GM19099 (cell line): ENCODE results near the gene NRG4.

Experiments
- POLR2A ChIP-seq: IDR thresholded peaks from 3 replicates; pipeline ENCODE4 v1.6.1; 2011; ENCODE audit warnings: low read depth; ENCODE audit not compliant: insufficient read length; ENCODE audit errors: extremely low read depth

The NRG4 gene, protein sequence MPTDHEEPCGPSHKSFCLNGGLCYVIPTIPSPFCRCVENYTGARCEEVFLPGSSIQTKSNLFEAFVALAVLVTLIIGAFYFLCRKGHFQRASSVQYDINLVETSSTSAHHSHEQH

GRCh38 chr15:76011627-76012551, at the start of gene NRG4:
NRG4 (minus strand) TSS chr15:76012424; CDS start chr15:76011230, 1,194 bp downstream.
- no peak for TF ChIP-seq POLR2A

DNA sequence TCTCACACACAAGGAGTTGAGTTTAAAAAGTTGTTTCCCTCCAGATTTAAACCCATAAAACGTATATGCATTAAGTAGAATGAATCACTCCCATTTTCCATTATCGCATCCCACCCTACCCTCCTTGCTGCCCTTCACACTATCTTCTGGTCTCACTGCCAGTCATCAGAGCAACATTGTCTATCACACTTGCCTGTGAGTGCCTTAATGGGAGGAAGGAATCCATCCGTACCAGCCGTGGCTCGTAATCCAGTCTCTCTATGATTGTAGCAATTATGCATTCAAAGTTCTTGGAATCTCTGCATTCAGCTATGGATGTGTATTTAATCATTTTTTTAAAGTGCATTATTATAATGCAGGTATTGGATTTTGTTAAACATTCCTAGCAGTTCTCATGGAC, 49.5 kb upstream of the NRG4 start:
- TF ChIP-seq POLR2A, result no peak

GRCh38 chr15:76060118-76060989, 48.1 kb upstream of the NRG4 start:
- TF ChIP-seq POLR2A, result no peak

DNA sequence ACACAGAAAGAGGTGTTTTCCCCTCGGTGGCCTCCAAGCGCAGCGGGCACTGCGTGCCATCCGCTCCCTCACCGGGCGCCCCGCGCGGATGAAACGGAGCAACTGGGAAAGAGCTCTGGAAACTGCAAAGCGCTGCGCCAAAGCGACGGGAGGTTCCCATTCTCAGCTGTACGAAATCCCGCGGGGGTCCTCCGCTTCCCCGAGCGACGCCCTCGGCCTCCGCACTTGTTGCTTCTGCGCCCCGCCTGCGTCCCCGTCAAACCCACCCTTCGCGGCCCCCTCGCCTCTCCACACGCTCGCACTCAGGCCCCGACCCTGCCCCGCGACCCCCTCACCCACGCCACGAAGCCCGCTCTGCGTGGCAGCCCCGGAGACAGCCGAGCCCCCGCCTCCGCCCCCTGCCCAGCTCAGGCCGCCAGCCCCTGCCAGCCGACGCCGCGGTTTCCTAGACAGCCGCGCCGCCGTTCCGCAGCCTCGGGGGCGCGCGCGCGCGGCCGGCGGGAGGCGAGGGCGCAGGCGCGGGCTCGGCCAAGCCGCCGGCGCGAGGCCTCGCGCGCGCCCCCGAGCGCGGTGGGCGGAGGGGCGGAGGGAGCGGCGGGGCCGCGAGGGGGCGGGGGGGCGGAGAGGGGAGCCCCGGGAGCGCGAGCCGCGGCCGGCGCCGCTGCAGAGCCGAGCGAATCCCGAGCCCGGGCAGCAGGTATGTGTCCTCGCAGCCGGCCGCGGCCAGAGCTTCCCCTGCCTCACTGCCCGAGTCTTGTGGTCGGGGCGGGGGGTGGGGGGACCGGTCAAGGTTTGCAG, 47.3 kb upstream of the NRG4 start, which contains the start of gene TMEM266:
TSS of gene TMEM266 (plus strand) at position 666 of the 798 bp plus-strand sequence. CDS start 74,279 bp downstream, outside the sequence.
- no peak for TF ChIP-seq POLR2A

DNA sequence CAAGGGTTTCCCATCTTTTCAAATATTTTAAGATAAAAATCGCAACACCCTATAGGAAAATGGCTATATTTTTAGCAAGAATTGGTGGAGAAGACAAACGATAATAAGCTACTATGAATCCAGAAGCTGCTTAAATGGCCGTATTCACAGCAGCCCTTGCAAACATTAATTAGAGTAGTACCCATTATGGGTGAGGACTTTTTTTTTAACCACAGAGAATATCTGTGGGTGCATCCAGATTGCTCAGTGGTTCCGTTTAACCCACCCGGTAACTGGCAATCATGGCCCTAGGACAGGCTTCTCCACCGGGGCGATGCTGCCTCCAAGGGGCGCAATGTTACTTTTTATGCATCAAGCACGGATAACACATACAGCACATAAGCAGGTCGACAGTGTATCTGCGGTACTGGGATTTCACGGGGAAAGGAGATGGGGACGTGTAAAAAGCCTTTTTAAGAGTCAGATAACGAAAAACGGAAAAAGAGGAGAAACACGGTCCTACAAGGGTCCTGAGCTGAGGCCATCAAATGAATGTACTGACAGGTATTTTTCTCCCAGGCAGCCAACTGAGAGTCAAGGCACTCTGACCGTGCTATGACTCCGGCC, 46.6 kb upstream of the NRG4 start:
- no peak for TF ChIP-seq POLR2A

GRCh38 chr15:76057332-76058000, 45.2 kb upstream of the NRG4 start:
- TF ChIP-seq POLR2A, result no peak

DNA sequence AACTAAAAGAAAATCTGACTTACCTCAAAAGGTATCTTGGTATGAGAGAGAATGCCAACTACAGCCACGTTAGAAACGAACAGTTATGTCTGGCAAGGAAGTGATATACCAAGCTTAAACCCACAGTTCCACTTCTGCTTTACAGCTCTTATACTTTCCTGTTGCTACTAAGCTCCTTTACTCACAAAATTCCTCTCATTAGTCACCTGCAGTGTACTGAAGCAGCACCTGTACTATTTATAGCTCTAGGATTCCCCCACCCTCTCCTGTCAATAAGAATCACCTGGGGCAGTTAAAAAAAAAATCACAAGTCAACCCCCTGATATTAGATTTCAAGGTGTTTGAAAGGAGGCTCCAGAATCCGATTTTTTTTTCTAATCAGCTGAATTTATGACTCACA, 44.7 kb upstream of the NRG4 start:
- no peak for TF ChIP-seq POLR2A

GRCh38 chr15:76038512-76038911, 26.3 kb upstream of the NRG4 start:
- no peak for TF ChIP-seq POLR2A

DNA sequence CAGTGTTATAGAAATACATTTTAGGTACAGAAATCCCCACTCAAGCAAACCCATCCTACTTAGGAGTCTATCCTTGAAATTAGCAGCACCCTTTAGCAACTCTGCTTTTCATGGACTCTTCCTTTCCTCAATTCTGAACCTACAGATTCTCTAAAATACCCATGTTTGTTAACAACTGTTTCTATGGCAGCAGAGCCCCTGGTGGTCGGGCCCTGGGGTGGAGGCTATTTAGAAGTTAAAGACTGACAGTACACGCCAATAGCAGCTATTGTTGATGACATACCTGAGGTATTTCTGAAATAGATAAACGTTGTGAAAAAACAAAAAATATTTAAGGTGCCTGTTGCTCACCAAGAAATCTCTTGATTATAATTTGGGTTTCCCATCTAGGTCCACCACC, 23.4 kb upstream of the NRG4 start:
- no peak for TF ChIP-seq POLR2A

DNA sequence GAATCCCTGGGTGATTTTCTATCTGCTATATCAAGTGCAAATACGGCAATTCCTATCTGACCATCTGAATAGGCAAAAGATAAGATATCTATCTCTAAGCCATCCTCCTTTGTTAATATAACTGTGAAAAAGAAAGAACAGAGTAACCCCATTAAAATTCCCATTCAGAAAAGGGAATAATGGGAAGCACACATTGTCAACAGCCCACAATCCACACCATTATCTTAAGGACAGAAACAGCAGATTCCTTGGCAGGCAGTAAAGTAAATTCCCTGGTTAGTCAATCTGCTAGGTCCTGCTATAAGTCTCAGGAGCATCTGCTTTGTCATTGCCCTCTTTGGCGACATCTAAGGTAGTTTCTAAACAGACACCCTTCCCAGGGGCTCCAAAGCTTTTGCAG, 21.9 kb upstream of the NRG4 start:
- no peak for TF ChIP-seq POLR2A

GRCh38 chr15:76033438-76033837, 21.2 kb upstream of the NRG4 start:
- no peak for TF ChIP-seq POLR2A

DNA sequence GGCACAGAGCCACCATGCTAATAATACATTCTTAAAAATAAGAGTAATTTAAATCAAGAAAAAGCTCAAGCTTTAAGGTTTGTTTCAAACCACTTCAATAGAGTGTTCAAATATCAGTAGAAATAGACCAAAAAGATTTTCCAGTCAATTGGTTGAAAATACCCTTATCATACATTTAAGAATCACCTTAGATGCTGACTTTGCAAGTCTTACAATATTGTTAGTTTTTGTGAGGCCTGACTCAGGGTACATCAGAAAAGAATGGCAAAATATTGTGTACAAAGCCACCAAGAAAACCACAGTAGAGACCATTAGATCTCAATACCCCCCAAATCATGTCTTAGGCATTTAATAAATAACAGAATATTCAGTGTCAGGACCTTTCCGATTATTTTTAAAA, 19.8 kb upstream of the NRG4 start:
- no peak for TF ChIP-seq POLR2A

GRCh38 chr15:76024021-76024768, 12.0 kb upstream of the NRG4 start:
- no peak for TF ChIP-seq POLR2A
